ENCODE data around the gene NR2E1. TPM values are rescaled to one million over a fixed set of nuclear protein-coding genes. Genes with fewer than 3 reads are reported as not detected.

NR2E1 gene
- total and polyA plus RNA-seq, 2 experiments from 2014 or later: not detected

DNA sequence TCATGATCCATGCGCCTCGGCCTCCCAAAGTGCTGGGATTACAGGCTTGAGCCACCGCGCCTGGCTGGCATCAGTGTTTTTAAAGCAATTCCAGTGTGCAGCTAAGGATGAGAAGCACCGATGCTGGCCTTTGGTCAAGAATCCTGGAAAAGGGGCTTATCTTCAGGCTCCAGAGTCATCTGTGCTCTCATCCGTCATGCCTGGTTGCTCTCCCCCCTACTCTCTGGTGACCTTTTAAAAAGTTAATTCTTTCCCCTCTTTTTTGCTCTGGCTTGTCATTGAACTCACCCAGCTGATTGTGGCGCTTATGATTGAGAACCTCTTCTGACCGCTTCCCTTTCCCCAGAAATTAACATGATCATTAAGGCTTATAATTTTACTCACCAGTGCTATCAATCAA lies 28.7 kb downstream of the NR2E1 start:
- H3K9me2 ChIP-seq (ENCODE audit: insufficient read depth): no peaks in the 10 kb centered on the region
- WGBS, 2 experiments (ENCODE audit: low coverage in 1 of 2, low lambda C conversion rate in 2 of 2, missing lambda C conversion rate in 2 of 2): 81 to 87% methylated on average over 8 of the region's 8 CpGs
- no peak overlapping the region for H3K27ac ChIP-seq
- H3K4me2 ChIP-seq (ENCODE audit: unreplicated experiment): no peak overlapping the region
- no peaks in the 10 kb centered on the region for H4K20me1 ChIP-seq (ENCODE audit: insufficient read depth)
- H3K4me3 ChIP-seq: no peak overlapping the region
- no peaks in the 10 kb centered on the region for H3K9me3 ChIP-seq (ENCODE audit: low read depth)
- no peaks in the 10 kb centered on the region for H3K36me3 ChIP-seq (ENCODE audit: low read depth)
- DNase-seq: no peak
- H2AFZ ChIP-seq: no peak overlapping the region
- H3F3A ChIP-seq (ENCODE audit: insufficient read depth): no peaks in the 10 kb centered on the region
- TF ChIP-seq EZH2 (IDR thresholded peaks at IDR 0.05; ENCODE audit: insufficient read depth, poor library complexity, severe bottlenecking): no peak
- TF ChIP-seq EZH2phosphoT487 (IDR thresholded peaks at IDR 0.05; ENCODE audit: insufficient read depth, low read depth): no peak
- in situ Hi-C loops (cut with MboI): no loop called here
- H3K4me1 ChIP-seq (ENCODE audit: insufficient read depth): no peaks in the 10 kb centered on the region
- H3K79me2 ChIP-seq (ENCODE audit: insufficient read depth): no peaks in the 10 kb centered on the region
- no peak overlapping the region for H3K9ac ChIP-seq
- no peaks in the 10 kb centered on the region; the same call in none of the 2 replicates for H3K27me3 ChIP-seq (replicated peaks; ENCODE audit: insufficient read depth)

GRCh38 chr6:108195209-108195608 lies 29.4 kb downstream of the NR2E1 start:
- 66 to 81% methylated on average over 3 of the region's 3 CpGs for WGBS, 2 experiments (ENCODE audit: low coverage in 1 of 2, low lambda C conversion rate in 2 of 2, missing lambda C conversion rate in 2 of 2)
- Histone ChIP-seq H3K4me2 (ENCODE audit: unreplicated experiment) (no peak overlapping the region), H4K20me1 (ENCODE audit: insufficient read depth) (no peaks in the 10 kb centered on the region), H3K9ac (no peak overlapping the region), H3K4me3 (no peak overlapping the region), H3K27ac (no peak overlapping the region), H3K79me2 (ENCODE audit: insufficient read depth) (no peaks in the 10 kb centered on the region), H3K27me3 (replicated peaks; ENCODE audit: insufficient read depth) (no peaks in the 10 kb centered on the region; the same call in none of the 2 replicates), H3K9me2 (ENCODE audit: insufficient read depth) (no peaks in the 10 kb centered on the region), H2AFZ (no peak overlapping the region), H3K36me3 (ENCODE audit: low read depth) (no peaks in the 10 kb centered on the region), H3K4me1 (ENCODE audit: insufficient read depth) (no peaks in the 10 kb centered on the region), H3F3A (ENCODE audit: insufficient read depth) (no peaks in the 10 kb centered on the region), H3K9me3 (ENCODE audit: low read depth) (no peaks in the 10 kb centered on the region)
- TF ChIP-seq EZH2phosphoT487 (IDR thresholded peaks at IDR 0.05; ENCODE audit: insufficient read depth, low read depth): no peak
- TF ChIP-seq EZH2 (IDR thresholded peaks at IDR 0.05; ENCODE audit: insufficient read depth, poor library complexity, severe bottlenecking): no peak
- DNase-seq: no peak
- in situ Hi-C loops (cut with MboI): no loop called here

GRCh38 chr6:108198761-108199498 lies 33.1 kb downstream of the NR2E1 start:
- no peak for DNase-seq
- Histone ChIP-seq H3K27me3 (replicated peaks; ENCODE audit: insufficient read depth) (no peaks in the 10 kb centered on the region), H2AFZ (no peak overlapping the region), H3K9me2 (ENCODE audit: insufficient read depth) (no peaks in the 10 kb centered on the region), H4K20me1 (ENCODE audit: insufficient read depth) (no peaks in the 10 kb centered on the region), H3K27ac (no peak overlapping the region), H3K4me1 (ENCODE audit: insufficient read depth) (no peaks in the 10 kb centered on the region), H3K36me3 (ENCODE audit: low read depth) (no peaks in the 10 kb centered on the region), H3K4me3 (no peak overlapping the region), H3K79me2 (ENCODE audit: insufficient read depth) (no peaks in the 10 kb centered on the region), H3K4me2 (ENCODE audit: unreplicated experiment) (no peak overlapping the region), H3K9ac (no peak overlapping the region), H3F3A (ENCODE audit: insufficient read depth) (no peaks in the 10 kb centered on the region), H3K9me3 (ENCODE audit: low read depth) (no peaks in the 10 kb centered on the region)
- in situ Hi-C loops (cut with MboI): no loop called here
- WGBS, 2 experiments (ENCODE audit: low coverage in 1 of 2, low lambda C conversion rate in 2 of 2, missing lambda C conversion rate in 2 of 2): 61 to 62% methylated on average over 17 to 19 of the region's 19 CpGs
- TF ChIP-seq EZH2 (IDR thresholded peaks at IDR 0.05; ENCODE audit: insufficient read depth, poor library complexity, severe bottlenecking) (no peak), EZH2phosphoT487 (IDR thresholded peaks at IDR 0.05; ENCODE audit: insufficient read depth, low read depth) (no peak)

DNA sequence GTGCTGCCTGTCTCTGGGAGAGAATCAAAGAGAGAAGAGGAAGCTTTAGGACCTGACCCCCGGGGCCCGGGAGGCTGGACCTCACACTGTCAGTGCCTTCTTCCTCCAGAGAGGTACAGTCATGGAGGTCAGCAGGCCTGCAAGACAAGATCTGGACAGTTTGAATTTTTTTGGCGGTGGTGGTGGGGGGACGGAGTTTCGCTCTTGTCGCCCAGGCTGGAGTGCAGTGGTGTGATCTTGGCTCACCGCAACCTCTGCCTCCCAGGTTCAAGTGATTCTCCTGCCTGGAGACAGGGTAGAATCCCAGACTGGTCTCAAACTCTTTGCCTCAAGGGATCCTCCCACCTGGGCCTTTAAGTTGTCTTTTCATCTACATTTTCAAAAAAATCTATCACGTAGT lies 34.4 kb downstream of the NR2E1 start:
- in situ Hi-C loops (cut with MboI): no loop called here
- H3K9me3 ChIP-seq (ENCODE audit: low read depth): no peaks in the 10 kb centered on the region
- H3K27me3 ChIP-seq (replicated peaks; ENCODE audit: insufficient read depth): no peaks in the 10 kb centered on the region
- H3K4me3 ChIP-seq: no peak overlapping the region
- H3K27ac ChIP-seq: no peak overlapping the region
- H3K4me2 ChIP-seq (ENCODE audit: unreplicated experiment): no peak overlapping the region
- H4K20me1 ChIP-seq (ENCODE audit: insufficient read depth): no peaks in the 10 kb centered on the region
- no peaks in the 10 kb centered on the region for H3K4me1 ChIP-seq (ENCODE audit: insufficient read depth)
- TF ChIP-seq EZH2 (IDR thresholded peaks at IDR 0.05; ENCODE audit: insufficient read depth, poor library complexity, severe bottlenecking) (no peak), EZH2phosphoT487 (IDR thresholded peaks at IDR 0.05; ENCODE audit: insufficient read depth, low read depth) (no peak)
- no peaks in the 10 kb centered on the region for H3K79me2 ChIP-seq (ENCODE audit: insufficient read depth)
- H3K9ac ChIP-seq: no peak overlapping the region
- no peak overlapping the region for H2AFZ ChIP-seq
- no peaks in the 10 kb centered on the region for H3K9me2 ChIP-seq (ENCODE audit: insufficient read depth)
- H3K36me3 ChIP-seq (ENCODE audit: low read depth): no peaks in the 10 kb centered on the region
- DNase-seq: no peak
- no peaks in the 10 kb centered on the region for H3F3A ChIP-seq (ENCODE audit: insufficient read depth)
- WGBS, 2 experiments (ENCODE audit: low coverage in 1 of 2, low lambda C conversion rate in 2 of 2, missing lambda C conversion rate in 2 of 2): 90 to 93% methylated on average over 8 of the region's 8 CpGs
